ENCODE results near the gene HBA2.
"Not testable (repeated sequence)": the region's sequence is repeated elsewhere in the genome, so short reads cannot be mapped to it uniquely, and the experiment has no call there.

Gene HBA2

DNA sequence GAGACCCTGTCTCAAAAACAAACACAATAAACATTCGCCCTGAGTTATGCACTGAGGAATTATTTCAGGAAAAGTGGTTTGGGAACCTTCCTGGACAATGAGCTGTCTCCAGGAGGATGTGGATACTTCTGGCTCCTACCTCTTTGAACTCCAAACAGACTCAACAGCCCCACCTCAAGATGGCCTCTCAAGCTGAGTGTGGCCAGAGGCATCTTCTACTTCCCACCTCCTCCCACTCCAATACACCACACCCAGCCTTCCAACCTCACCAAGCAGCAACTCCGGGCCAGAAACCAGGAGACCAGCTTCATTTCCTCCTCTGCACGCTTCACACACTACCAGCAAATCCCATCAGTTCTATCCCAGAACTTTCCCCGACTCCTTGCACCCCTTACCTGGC is 19.2 kb downstream of the HBA2 start:
- DNase-seq, result no peak

DNA sequence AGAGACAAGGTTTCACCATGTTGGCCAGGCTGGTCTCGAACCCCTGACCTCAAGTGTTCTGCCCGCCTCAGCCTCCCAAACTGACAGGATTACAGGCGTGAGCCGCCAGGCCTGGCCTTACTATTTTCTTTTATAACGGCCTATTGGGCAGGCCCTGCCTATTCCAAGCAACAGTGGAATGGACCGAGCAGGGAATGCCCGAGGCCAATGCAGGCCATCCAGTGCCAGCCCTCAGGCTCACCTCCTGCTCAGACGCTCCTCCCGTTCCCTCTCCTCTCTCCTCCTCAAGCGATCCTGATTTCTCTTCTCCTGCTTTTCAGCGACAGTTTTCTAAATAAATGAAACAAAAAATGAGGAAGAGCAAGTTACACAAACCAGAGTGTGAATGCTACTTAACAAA is 20.0 kb downstream of the HBA2 start:
- DNase-seq, result no peak

- no peak for DNase-seq
Measured at GRCh38 chr16:193441-193840, 20.8 kb downstream of the HBA2 start.

DNA sequence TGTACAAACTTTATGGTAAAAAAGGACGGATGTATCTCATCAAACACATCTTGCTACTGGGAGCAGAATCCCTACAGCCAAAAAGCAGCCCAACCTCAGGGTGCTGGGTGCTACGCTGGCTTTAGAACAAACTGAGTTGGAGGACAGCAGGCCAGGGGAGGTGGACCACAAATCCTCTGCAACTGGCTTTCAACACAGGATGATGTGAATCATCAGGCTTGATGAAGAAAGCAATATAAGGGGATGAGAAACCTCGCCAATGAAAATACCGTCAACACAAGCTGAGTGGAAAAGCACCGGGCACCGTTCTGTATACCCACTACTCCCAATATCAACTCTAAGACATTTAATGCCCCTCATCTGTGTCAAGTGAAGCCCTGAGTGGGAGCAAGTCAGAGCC is 21.8 kb downstream of the HBA2 start:
- DNase-seq, result no peak

- DNase-seq, result no peak
Measured at GRCh38 chr16:200388-200787, 27.7 kb downstream of the HBA2 start.

DNA sequence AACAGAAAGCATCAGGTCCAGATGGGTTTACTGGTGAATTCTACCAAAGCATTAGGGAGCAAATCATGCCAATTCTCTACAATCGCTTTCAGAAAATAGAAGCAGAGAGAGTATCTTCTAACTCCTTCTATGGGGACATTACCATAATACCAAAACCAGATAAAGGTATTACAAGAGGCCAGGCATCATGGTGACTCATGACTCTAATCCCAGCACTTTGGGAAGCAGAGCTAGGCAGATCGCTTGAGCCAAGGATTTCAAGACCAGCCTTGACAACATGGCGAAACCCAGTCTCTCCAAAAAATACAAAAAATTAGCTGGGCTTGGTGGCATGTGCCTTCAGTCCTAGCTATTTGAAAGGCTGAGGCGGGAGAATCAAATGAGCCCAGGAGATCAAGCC is 30.6 kb downstream of the HBA2 start:
- no peak for DNase-seq

DNA sequence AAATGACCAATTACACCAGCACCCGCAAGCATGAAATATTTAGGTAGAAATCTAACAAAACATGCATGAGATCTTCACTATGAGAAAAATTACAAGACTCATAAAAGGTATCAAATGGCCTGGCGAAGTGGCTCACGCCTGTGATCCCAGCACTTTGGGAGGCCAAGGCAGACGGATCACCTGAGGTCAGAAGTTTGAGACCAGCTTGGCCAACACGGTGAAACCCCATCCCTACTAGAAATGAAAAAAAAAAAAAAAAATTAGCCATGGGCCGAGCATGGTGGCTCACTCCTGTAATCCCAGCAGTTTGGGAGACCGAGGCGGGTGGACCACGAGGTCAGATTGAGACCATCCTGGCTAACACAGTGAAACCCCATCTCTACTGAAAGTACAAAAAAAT is 31.4 kb downstream of the HBA2 start:
- not testable (repeated sequence) for DNase-seq

DNA sequence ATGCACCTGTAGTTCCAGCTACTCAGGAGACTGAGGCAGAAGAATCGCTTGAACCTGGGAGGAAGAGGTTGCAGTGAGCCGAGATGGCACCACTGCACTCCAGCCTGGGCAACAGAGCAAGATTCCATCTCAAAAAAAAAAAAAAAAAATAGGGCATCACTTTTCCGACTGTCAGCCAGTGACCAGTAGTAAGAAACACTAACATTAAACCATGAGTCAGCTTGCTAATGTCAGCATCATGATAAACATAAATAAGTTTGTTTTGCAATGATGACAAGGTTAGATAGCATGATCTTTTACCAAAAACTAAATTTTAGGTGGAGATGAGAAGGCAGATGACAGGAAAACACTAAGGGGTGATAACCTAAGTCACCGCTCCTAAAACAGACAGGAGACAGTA is 36.7 kb downstream of the HBA2 start:
- not testable (repeated sequence) for DNase-seq

DNA sequence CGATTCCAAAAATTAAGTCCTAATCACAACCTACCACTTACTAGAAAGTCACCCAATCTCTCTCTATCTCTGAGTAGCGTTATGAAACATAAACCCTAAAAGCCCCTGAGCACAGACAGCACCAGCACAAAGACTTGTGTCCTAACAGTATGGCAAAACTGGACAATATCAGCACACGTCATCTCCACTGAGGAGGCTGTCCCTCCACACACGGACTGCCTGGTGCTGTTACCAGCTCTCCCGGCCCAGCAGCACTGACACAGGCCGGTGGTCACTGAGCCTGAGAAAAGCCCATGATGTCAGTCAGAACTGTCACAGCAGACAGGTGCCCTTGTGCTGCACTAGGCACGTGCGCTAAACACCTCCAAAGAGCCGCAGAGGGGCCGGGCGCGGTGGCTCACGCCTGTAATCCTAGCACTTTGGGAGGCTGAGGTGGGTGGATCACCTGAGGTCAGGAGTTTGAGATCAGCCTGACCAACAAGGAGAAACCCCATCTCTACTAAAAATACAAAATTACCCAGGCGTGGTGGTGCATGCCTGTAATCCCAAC is 39.0 kb downstream of the HBA2 start:
- not testable (repeated sequence) for DNase-seq

- no peak for DNase-seq
Measured at GRCh38 chr16:212999-213398, 40.3 kb downstream of the HBA2 start.

DNA sequence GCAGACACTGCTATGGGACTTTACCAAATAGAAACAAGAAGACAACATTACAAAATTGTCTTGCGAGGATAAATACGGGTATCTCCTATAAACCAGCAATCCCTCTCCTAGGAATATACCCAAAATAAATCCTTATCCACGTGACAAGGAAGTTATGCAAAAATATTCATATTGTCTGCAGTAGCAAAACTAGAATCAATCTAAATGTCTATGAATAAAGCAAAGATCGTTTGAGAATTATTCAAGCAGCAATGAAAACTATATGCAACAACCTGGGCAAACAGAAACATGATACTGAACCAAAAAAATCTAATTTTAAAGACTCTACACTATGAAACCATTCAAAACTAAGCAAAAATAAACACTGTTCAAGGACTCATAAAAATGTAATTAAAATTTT is 47.3 kb downstream of the HBA2 start:
- no peak for DNase-seq

Data from anterior cingulate cortex (tissue), 58 donors.